HepG2 (cell line): Measurements from ENCODE around the gene PCNA. TPM values are rescaled to one million over a fixed set of nuclear protein-coding genes. Genes with fewer than 3 reads are reported as not detected.

Experiments used
- ATAC-seq: fragments of 200-7000 bp; cut with Tn5 transposase; 3 replicates; pipeline ENCODE4 v1.9.1; 2020; ENCODE audit warnings: mild to moderate bottlenecking, moderate library complexity
- BruUV-seq: library from RNA; stranded (reverse); fragments of 400-500 nt; replicated peaks from 2 replicates; lab custom pipeline; 2021; lab: Mats Ljungman, UMichigan
- CTCF ChIA-PET: fragments of 300-600 bp; formaldehyde crosslinking; extraction: SDS; loops from one replicate; lab custom pipeline; 2021; ENCODE audit warnings: low total read pairs, inconsistent platforms, low intra/inter-chr PET ratio; lab: Yijun Ruan, JAX
- POLR2A ChIA-PET: fragments of 350-600 bp; sonication (Branson Sonifier 250); formaldehyde crosslinking; loops from one replicate; lab custom pipeline; 2020; ENCODE audit warnings: antibody characterized with exemption, inconsistent platforms; lab: Yijun Ruan, JAX
- DNase-seq: peaks from one replicate; pipeline ENCODE4 v3.0.0-alpha.2; 2015; ENCODE audit warnings: low spot score
- FAIRE-seq: peaks from 3 replicates; lab custom pipeline; 2011; peaks lifted over from hg19 to GRCh38; lab: Jason Lieb, UNC
- H2AFZ ChIP-seq: one replicate; pipeline ENCODE4 v1.6.1; 2011; ENCODE audit warnings: low read length, inconsistent platforms
- H3K27ac ChIP-seq: fragments of 300-600 bp; 3 replicates; pipeline ENCODE4 v1.8.0; 2011; ENCODE audit warnings: mixed run types, mild to moderate bottlenecking, mixed read lengths, low read length, inconsistent platforms; ENCODE audit not compliant: insufficient read depth; ENCODE audit errors: extremely low read length
- H3K27me3 ChIP-seq, 2 experiments: fragments of 200-600 bp in 1 of 2; 2 replicates in 1 of 2; 3 replicates in 1 of 2; pipeline versions ENCODE4 v1.6.0 to v1.8.0; 2011; ENCODE audit warnings: low read length in 2 of 2, mild to moderate bottlenecking in 2 of 2, moderate library complexity in 2 of 2, inconsistent platforms in 1 of 2; ENCODE audit not compliant: insufficient read depth in 2 of 2, control insufficient read depth in 1 of 2
- H3K36me3 ChIP-seq, 2 experiments: fragments of 200-600 bp in 1 of 2; replicated peaks in 1 of 2; 2 replicates in 1 of 2; 3 replicates in 1 of 2; pipeline versions ENCODE4 v1.5.1 to v1.8.0; 2011; ENCODE audit warnings: low read length in 2 of 2, inconsistent platforms in 1 of 2; ENCODE audit not compliant: insufficient read depth in 2 of 2, control insufficient read depth in 1 of 2
- H3K4me1 ChIP-seq: 2 replicates; pipeline ENCODE4 v1.5.1; 2012; ENCODE audit warnings: low read length, inconsistent platforms; ENCODE audit not compliant: insufficient read depth
- H3K4me2 ChIP-seq: 2 replicates; pipeline ENCODE4 v1.6.0; 2011; ENCODE audit warnings: low read depth, low read length, inconsistent platforms
- H3K4me3 ChIP-seq, 3 experiments: fragments of 200-600 bp in 1 of 3; sonication (generic), shearing (Covaris generic) in 1 of 3; replicated peaks in 1 of 3; 2 replicates each; pipeline ENCODE4 v1.5.1; 2011 to 2016; ENCODE audit warnings: low read length in 3 of 3, inconsistent platforms in 2 of 3, low read depth in 2 of 3, mild to moderate bottlenecking in 2 of 3, control low read depth in 1 of 3, mixed read lengths in 1 of 3; ENCODE audit not compliant: insufficient read depth in 1 of 3
- H3K79me2 ChIP-seq: one replicate; pipeline ENCODE4 v1.6.1; 2011; ENCODE audit warnings: low read length, inconsistent platforms; ENCODE audit not compliant: insufficient read depth
- H3K9ac ChIP-seq: 2 replicates; pipeline ENCODE4 v1.6.0; 2011; ENCODE audit warnings: mild to moderate bottlenecking, low read depth, low read length, inconsistent platforms; ENCODE audit not compliant: insufficient read depth
- H3K9me3 ChIP-seq: 2 replicates; pipeline ENCODE4 v1.5.1; 2012; ENCODE audit warnings: mild to moderate bottlenecking, low read length
- H4K20me1 ChIP-seq: 2 replicates; pipeline ENCODE4 v1.6.0; 2011; ENCODE audit warnings: inconsistent platforms, mild to moderate bottlenecking, low read length, moderate library complexity; ENCODE audit not compliant: insufficient read depth
- CBX1 ChIP-seq: IDR thresholded peaks from one replicate; pipeline ENCODE4 v1.6.1; 2016; ENCODE audit warnings: antibody characterized with exemption, low read depth
- IKZF1 ChIP-seq: fragments of 450-650 bp; IDR thresholded peaks from 2 replicates; pipeline ENCODE4 v1.7.1; 2016
- LCORL ChIP-seq, 2 experiments: fragments of 450-650 bp in 1 of 2; sonication (generic) in 1 of 2; formaldehyde crosslinking in 1 of 2; IDR thresholded peaks; 2 replicates each; pipeline versions ENCODE4 v1.5.0 to v1.6.1; 2017 to 2020; ENCODE audit warnings: antibody characterized with exemption in 1 of 2, missing genetic modification reagents in 1 of 2
- MED1 ChIP-seq: sonication (generic); formaldehyde crosslinking; IDR thresholded peaks from 2 replicates; pipeline ENCODE4 v1.4.0; 2020; ENCODE audit warnings: missing genetic modification reagents
- MLX ChIP-seq: IDR thresholded peaks from 2 replicates; pipeline ENCODE4 v1.6.1; 2016
- PHF21A ChIP-seq: sonication (generic); formaldehyde crosslinking; IDR thresholded peaks from 2 replicates; pipeline ENCODE4 v1.5.0; 2020; ENCODE audit warnings: mild to moderate bottlenecking, missing genetic modification reagents
- SMYD3 ChIP-seq: sonication (generic); formaldehyde crosslinking; IDR thresholded peaks from 2 replicates; pipeline ENCODE4 v1.8.1; 2023; ENCODE audit warnings: mild to moderate bottlenecking, missing genetic modification reagents
- STAT5B ChIP-seq: sonication (generic); formaldehyde crosslinking; IDR thresholded peaks from 2 replicates; pipeline ENCODE4 v1.4.0; 2020; ENCODE audit warnings: missing genetic modification reagents
- TBX2 ChIP-seq: sonication (generic); formaldehyde crosslinking; IDR thresholded peaks from 2 replicates; pipeline ENCODE4 v1.5.0; 2020; ENCODE audit warnings: missing genetic modification reagents, mild to moderate bottlenecking, borderline replicate concordance
- ZBTB26 ChIP-seq: IDR thresholded peaks from 2 replicates; pipeline ENCODE4 v1.6.1; 2016; ENCODE audit warnings: missing compliant biosample characterization, missing genetic modification reagents, borderline replicate concordance
- ZFAT ChIP-seq: sonication (generic); formaldehyde crosslinking; conservative IDR thresholded peaks from 2 replicates; pipeline ENCODE4 v1.8.1; 2023; ENCODE audit warnings: missing genetic modification reagents, inconsistent platforms
- ZFY ChIP-seq: sonication (generic); formaldehyde crosslinking; IDR thresholded peaks from 2 replicates; pipeline ENCODE4 v1.4.0; 2020; ENCODE audit warnings: missing genetic modification reagents
- ZMAT5 ChIP-seq: sonication (generic); formaldehyde crosslinking; IDR thresholded peaks from 2 replicates; pipeline ENCODE4 v1.5.0; 2020; ENCODE audit warnings: mild to moderate bottlenecking, low read depth, missing genetic modification reagents, borderline replicate concordance
- ZNF136 ChIP-seq: sonication (generic); formaldehyde crosslinking; IDR thresholded peaks from 2 replicates; pipeline ENCODE4 v1.8.1; 2022; ENCODE audit warnings: low read depth, mild to moderate bottlenecking, moderate library complexity, missing genetic modification reagents
- ZNF235 ChIP-seq: sonication (generic); formaldehyde crosslinking; IDR thresholded peaks from 2 replicates; pipeline ENCODE4 v1.8.1; 2023; ENCODE audit warnings: mild to moderate bottlenecking, missing genetic modification reagents, borderline replicate concordance
- ZNF597 ChIP-seq: sonication (generic); formaldehyde crosslinking; IDR thresholded peaks from 2 replicates; pipeline ENCODE4 v1.5.0; 2020; ENCODE audit warnings: missing genetic modification reagents
- ZNF629 ChIP-seq: sonication (generic); formaldehyde crosslinking; conservative IDR thresholded peaks from 2 replicates; pipeline ENCODE4 v1.5.0; 2020; ENCODE audit warnings: missing genetic modification reagents
- ZNF749 ChIP-seq: sonication (generic); formaldehyde crosslinking; IDR thresholded peaks from 2 replicates; pipeline ENCODE4 v1.8.0; 2022; ENCODE audit warnings: mild to moderate bottlenecking, missing genetic modification reagents, moderate library complexity, borderline replicate concordance
- ZNF75D ChIP-seq: sonication (generic); formaldehyde crosslinking; IDR thresholded peaks from 2 replicates; pipeline ENCODE4 v1.8.1; 2023; ENCODE audit warnings: missing genetic modification reagents, mild to moderate bottlenecking, borderline replicate concordance
- ZNF816 ChIP-seq: sonication (generic); formaldehyde crosslinking; IDR thresholded peaks from 2 replicates; pipeline ENCODE4 v1.8.0; 2022; ENCODE audit warnings: missing genetic modification reagents, mild to moderate bottlenecking, borderline replicate concordance
- WGBS: methylation state at CpG from one replicate; pipeline ENCODE4 v1.1.6; 2017; ENCODE audit warnings: low lambda C conversion rate; 5-methylcytosine and 5-hydroxymethylcytosine counted together
- in situ Hi-C: cut with HindIII; loops from 2 replicates; pipeline ENCODE4 v1.10.0; 2017; ENCODE audit warnings: low pct_unique_long_range_greater_than_20kb; ENCODE audit not compliant: extremely low pct_ligation_motif_present
- intact Hi-C: fragments of 100-400 bp; cut with micrococcal nuclease; formaldehyde crosslinking; loops from one replicate; pipeline ENCODE4 v1.10.0; 2022; ENCODE audit not compliant: unreplicated experiment
- polyA plus RNA-seq, 8 experiments: library from polyadenylated mRNA; depleted of rRNA in 3 of 8; stranded (reverse) in 7 of 8; unstranded in 1 of 8; fragments of >200 nt; fragmentation: Illumina TruSeq in 4 of 8; extraction: Trizol in 4 of 8; gene quantifications; 2 replicates each; pipeline versions ENCODE4 v1.2.1 to v1.2.3, GENCODE V29; 2011 to 2016; ENCODE audit warnings: low read depth in 4 of 8, missing spikeins in 1 of 8, mixed read lengths in 1 of 8; ENCODE audit not compliant: insufficient read depth in 1 of 8
- total RNA-seq, 5 experiments: library from RNA; depleted of rRNA; stranded (reverse); fragments of >200 nt; fragmentation: Illumina TruSeq; extraction: Trizol; gene quantifications; 2 replicates each; pipeline ENCODE4 v1.2.3, GENCODE V29; 2016; ENCODE audit warnings: low read depth in 1 of 5

The PCNA gene
- total and polyA plus RNA-seq, 2 of the 13 experiments (the other 11 are each of a cell fraction or from before 2014, with no cell fraction given), result 229 to 655 TPM

GRCh38 chr20:5153152-5153467 is 33.4 kb upstream of the PCNA start (continued):
- TF ChIP-seq LCORL (IDR thresholded peaks at IDR 0.05) (no peak), LCORL (CRISPR knock-in tag; IDR thresholded peaks at IDR 0.05) (no peak), ZMAT5 (CRISPR knock-in tag) (no peak), ZNF75D (CRISPR knock-in tag) (no peak), ZNF629 (CRISPR knock-in tag) (0 out of 2 replicates have a peak, but pooled peaks have one; percentile 1), IKZF1 (no peak), MLX (CRISPR knock-in tag) (no peak), PHF21A (CRISPR knock-in tag) (no peak; the same call in 1 of the 2 replicates), ZFAT (no peak)

- ATAC-seq (peak; percentile 75), FAIRE-seq (peak; percentile 86), DNase-seq (peak; percentile 96)
- POLR2A ChIA-PET, result interaction anchor here (0.7 to 12.0 kb wide), 6 partner anchors 9 to 63 kb away, joined by 3 to 176 read pairs (median 4); partner anchors contain the start of genes CDS2 and PCNA
- 23% methylated on average over 12 of the region's 13 CpGs for WGBS
- in situ Hi-C loops (no loop called here), intact Hi-C loops (loop anchor here (1.0 kb wide), 1 partner anchor 30 kb away; no protein-coding TSS in a partner anchor)
- peak overlapping the region; percentile 70 for H3K9ac ChIP-seq
- H3K4me2 ChIP-seq, result peak overlapping the region; percentile 84
- peaks cover 0 to 1% of the 10 kb centered on the region in 2 experiments; a peak in 1 of 5 replicates for H3K36me3 ChIP-seq
- TSS peak; percentile 29 for BruUV-seq
- peak overlapping the region; percentile 21 to 47 (median 21); a peak in 5 of 6 replicates for H3K4me3 ChIP-seq
- no peak overlapping the region for H2AFZ ChIP-seq
- peaks cover 84% of the 10 kb centered on the region for H3K79me2 ChIP-seq
- H3K27ac ChIP-seq, result peak overlapping the region; percentile 87
- peaks cover 100% of the 10 kb centered on the region for H3K4me1 ChIP-seq
- no peaks in the 10 kb centered on the region for H4K20me1 ChIP-seq
- H3K27me3 ChIP-seq, result no peaks in the 10 kb centered on the region
- no peaks in the 10 kb centered on the region for H3K9me3 ChIP-seq
- CTCF ChIA-PET, result no interaction called here
- peak; percentile 54; the same call in 1 of the 2 replicates for TF ChIP-seq ZNF816 (CRISPR knock-in tag)
- TF ChIP-seq CBX1, result peak; percentile 6
- TF ChIP-seq SMYD3 (CRISPR knock-in tag), result peak; percentile 55; the same call in 1 of the 2 replicates
- peak; percentile 33; the same call in 1 of the 2 replicates for TF ChIP-seq TBX2 (CRISPR knock-in tag)
- TF ChIP-seq ZNF136 (CRISPR knock-in tag), result peak; percentile 59; the same call in 1 of the 2 replicates
- TF ChIP-seq ZNF597 (CRISPR knock-in tag), result peak; percentile 50; the same call in 1 of the 2 replicates
- TF ChIP-seq STAT5B (CRISPR knock-in tag), result no peak
- peak; percentile 89 for TF ChIP-seq ZFY (CRISPR knock-in tag)
- TF ChIP-seq ZNF235 (CRISPR knock-in tag), result peak; percentile 95
- peak; percentile 81 for TF ChIP-seq ZBTB26 (CRISPR knock-in tag)
- peak; percentile 87 for TF ChIP-seq MED1 (CRISPR knock-in tag)
- TF ChIP-seq ZNF749 (CRISPR knock-in tag), result no peak
Measured at GRCh38 chr20:5150226-5151076, 30.7 kb upstream of the PCNA start.
